ENCODE results near the gene CXCL13.

- TF ChIP-seq CTCF (IDR thresholded peaks at IDR 0.05) (no peak), POLR2AphosphoS5 (IDR thresholded peaks at IDR 0.05) (no peak)
Observed at GRCh38 chr4:77631276-77631675, 25.7 kb downstream of the CXCL13 start.
